D721Med (cell line): Measurements from ENCODE around the gene ZSCAN25.

Source experiments
- DNase-seq: peaks from one replicate; pipeline ENCODE4 v3.0.0; 2011; ENCODE audit warnings: low spot score; ENCODE audit not compliant: insufficient read length
- FAIRE-seq: peaks from 2 replicates; lab custom pipeline; 2011; peaks lifted over from hg19 to GRCh38; lab: Jason Lieb, UNC
- CTCF ChIP-seq: IDR thresholded peaks from 2 replicates; pipeline ENCODE4 v1.5.1; 2012; ENCODE audit warnings: mild to moderate bottlenecking, control low read depth; ENCODE audit not compliant: insufficient read depth; ENCODE audit errors: missing control alignments

The ZSCAN25 gene

GRCh38 chr7:99668541-99668940, 51.8 kb downstream of the ZSCAN25 start:
- DNase-seq: no peak
- no peak for FAIRE-seq
- no peak for TF ChIP-seq CTCF

DNA sequence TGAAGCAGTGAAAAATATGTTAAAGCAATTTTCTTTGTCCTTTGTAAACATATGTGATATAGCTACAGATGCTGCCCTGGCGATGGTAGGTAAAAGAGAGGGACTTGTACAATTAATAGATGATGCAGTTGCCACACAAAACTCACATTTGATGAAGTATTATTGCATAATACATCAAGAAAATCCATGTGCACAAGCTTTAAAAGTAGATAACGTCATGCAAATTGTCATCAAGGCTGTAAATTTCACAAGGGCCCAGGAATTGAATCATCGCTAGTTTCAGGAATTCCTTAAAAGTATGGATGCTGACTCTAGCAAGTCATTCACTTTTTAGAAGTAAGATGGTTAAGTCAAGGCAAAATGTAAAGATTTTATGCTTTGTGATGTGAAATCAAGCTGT, 53.0 kb downstream of the ZSCAN25 start:
- no peak for TF ChIP-seq CTCF
- DNase-seq (no peak), FAIRE-seq (no peak)

DNA sequence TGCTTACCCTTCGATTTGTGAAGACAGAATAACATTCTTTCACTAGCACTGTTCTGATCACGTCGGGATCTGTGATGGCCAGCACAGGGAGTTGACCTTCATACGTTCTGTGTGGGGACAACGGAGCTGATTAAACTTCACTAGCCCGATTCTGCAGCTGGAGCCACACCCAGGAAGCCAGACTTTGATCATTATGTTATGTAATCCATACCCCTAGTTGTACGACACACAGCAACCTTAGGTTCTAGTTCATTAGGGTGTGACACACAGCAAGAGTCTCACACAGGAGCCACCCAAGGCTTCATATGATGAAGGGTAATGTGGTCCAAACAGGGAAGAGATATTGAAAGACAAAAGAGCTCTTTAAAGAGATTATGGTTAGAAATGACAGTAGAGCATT, 55.8 kb downstream of the ZSCAN25 start:
- TF ChIP-seq CTCF: no peak
- FAIRE-seq (no peak), DNase-seq (no peak)

- FAIRE-seq (no peak), DNase-seq (no peak)
- TF ChIP-seq CTCF: no peak
Measured at GRCh38 chr7:99674995-99675742, 58.4 kb downstream of the ZSCAN25 start.

- FAIRE-seq (no peak), DNase-seq (no peak)
- TF ChIP-seq CTCF: no peak
Measured at GRCh38 chr7:99677013-99677647, 60.4 kb downstream of the ZSCAN25 start.

GRCh38 chr7:99677648-99678045, 60.9 kb downstream of the ZSCAN25 start:
- no peak for FAIRE-seq
- no peak for TF ChIP-seq CTCF

DNA sequence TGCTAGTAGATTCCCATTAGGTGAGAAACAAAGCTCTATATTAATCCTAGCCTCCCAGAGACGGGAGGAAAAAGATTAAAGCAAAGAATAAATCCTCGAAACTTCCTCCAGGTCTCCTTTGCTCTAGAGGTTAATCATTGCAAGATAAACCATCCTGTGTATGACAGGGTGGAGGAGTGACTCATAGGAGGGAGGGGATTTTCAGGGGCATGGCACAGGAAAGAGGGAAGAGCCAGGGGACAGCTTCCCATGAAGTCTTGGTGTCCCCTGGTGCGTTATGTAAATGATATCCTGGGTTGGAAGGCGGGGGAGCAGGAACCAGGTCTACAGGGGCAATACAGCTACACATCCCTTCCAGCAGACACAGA, 62.3 kb downstream of the ZSCAN25 start:
- no peak for FAIRE-seq
- no peak for DNase-seq

More at GRCh38 chr7:99677648-99678045, 60.9 kb downstream of the ZSCAN25 start:
- DNase-seq: no peak

More for the DNA sequence above, 62.3 kb downstream of the ZSCAN25 start:
- no peak for TF ChIP-seq CTCF
